ENCODE measurements around the gene HGFAC. TPM values are rescaled to one million over a fixed set of nuclear protein-coding genes. Genes with fewer than 3 reads are reported as not detected.

The HGFAC gene
- total RNA-seq, 1 donor from 2014 or later: not detected

DNA sequence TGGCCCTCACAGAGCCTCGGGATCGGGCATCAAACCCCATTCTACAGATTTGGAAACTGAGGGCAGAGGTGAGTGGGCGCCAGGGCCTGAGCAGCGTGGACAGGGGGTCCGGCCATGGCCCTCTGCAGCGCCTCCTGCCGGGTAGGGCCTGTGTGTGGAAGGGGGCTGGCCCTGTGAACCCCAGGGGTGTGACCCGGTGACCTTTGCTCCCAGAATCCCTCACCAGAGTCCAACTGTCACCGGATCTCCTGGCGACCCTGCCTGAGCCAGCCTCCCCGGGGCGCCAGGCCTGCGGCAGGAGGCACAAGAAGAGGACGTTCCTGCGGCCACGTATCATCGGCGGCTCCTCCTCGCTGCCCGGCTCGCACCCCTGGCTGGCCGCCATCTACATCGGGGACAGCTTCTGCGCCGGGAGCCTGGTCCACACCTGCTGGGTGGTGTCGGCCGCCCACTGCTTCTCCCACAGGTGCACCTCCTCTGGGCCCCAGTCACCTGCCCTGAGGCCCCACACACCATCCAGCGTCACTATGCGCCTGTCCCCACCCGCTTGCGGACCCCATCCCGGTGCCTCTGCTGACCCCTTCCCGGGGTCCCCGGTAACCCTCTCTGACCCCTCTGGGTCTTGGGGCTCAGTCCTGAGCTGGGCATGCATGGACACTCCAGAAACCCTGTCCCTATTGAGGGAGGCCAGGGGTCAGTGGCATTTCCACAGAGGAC is 4.2 kb downstream of the HGFAC start:
- no peak overlapping the region for H3K4me3 ChIP-seq
- no peaks in the 10 kb centered on the region for H3K36me3 ChIP-seq
- no peak for TF ChIP-seq POLR2AphosphoS5 (IDR thresholded peaks at IDR 0.05; ENCODE audit: insufficient read depth in 1 of 2, low read depth in 1 of 2)
- no peak for TF ChIP-seq POLR2A (IDR thresholded peaks at IDR 0.05)
- TF ChIP-seq, protein P1, sequence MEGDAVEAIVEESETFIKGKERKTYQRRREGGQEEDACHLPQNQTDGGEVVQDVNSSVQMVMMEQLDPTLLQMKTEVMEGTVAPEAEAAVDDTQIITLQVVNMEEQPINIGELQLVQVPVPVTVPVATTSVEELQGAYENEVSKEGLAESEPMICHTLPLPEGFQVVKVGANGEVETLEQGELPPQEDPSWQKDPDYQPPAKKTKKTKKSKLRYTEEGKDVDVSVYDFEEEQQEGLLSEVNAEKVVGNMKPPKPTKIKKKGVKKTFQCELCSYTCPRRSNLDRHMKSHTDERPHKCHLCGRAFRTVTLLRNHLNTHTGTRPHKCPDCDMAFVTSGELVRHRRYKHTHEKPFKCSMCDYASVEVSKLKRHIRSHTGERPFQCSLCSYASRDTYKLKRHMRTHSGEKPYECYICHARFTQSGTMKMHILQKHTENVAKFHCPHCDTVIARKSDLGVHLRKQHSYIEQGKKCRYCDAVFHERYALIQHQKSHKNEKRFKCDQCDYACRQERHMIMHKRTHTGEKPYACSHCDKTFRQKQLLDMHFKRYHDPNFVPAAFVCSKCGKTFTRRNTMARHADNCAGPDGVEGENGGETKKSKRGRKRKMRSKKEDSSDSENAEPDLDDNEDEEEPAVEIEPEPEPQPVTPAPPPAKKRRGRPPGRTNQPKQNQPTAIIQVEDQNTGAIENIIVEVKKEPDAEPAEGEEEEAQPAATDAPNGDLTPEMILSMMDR (IDR thresholded peaks at IDR 0.05): no peak
- no peaks in the 10 kb centered on the region for H3K27me3 ChIP-seq
- H3K9me3 ChIP-seq: no peaks in the 10 kb centered on the region
- intact Hi-C loops (cut with DNase I): no loop called here
- peaks cover 16% of the 10 kb centered on the region for H3K4me1 ChIP-seq
- H3K27ac ChIP-seq: no peak overlapping the region
- DNase-seq (ENCODE audit: extremely low spot score in 2 of 2): no peak

DNA sequence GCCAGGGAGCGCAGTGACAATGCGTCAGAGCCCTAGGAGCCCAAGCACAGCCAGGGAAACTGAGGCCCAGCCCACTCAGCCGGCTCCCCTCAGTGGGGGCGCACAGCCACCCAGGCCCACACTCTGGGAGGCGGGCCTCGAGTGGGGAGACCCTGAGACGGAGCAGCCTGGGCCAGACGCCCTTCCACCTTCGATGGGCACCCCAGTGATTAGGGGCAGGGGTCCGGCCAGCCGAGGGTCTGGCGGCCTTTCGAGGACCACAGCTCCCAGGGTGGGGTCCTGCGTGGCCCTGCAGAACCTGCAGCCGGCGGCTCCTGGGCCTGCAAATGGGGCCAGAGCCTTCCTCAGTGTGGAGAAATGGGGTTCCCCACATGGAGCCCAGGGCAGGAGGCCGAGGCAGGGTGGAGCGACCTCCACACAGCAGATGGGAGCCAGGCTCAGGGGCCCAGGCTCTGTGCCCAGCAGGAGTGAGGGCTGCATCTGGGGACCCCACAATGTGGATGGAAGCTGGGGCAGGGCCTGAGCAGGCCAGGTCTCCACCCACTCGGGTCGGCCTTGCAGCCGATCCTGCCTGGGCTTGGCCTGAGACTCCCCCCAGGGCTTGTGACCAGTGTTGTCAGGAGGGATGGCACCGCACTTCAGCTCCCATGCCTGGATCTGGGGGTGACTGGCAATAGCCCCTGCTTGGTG is 5.0 kb downstream of the HGFAC start:
- DNase-seq (ENCODE audit: extremely low spot score in 2 of 2): no peak
- no peak overlapping the region for H3K27ac ChIP-seq
- peaks cover 24% of the 10 kb centered on the region for H3K4me1 ChIP-seq
- H3K36me3 ChIP-seq: no peaks in the 10 kb centered on the region
- TF ChIP-seq, protein P1 (IDR thresholded peaks at IDR 0.05): no peak
- no peak for TF ChIP-seq POLR2A (IDR thresholded peaks at IDR 0.05)
- no peak for TF ChIP-seq POLR2AphosphoS5 (IDR thresholded peaks at IDR 0.05; ENCODE audit: insufficient read depth in 1 of 2, low read depth in 1 of 2)
- no peaks in the 10 kb centered on the region for H3K27me3 ChIP-seq
- no peaks in the 10 kb centered on the region for H3K9me3 ChIP-seq
- no peak overlapping the region for H3K4me3 ChIP-seq
- intact Hi-C loops (cut with DNase I): no loop called here

DNA sequence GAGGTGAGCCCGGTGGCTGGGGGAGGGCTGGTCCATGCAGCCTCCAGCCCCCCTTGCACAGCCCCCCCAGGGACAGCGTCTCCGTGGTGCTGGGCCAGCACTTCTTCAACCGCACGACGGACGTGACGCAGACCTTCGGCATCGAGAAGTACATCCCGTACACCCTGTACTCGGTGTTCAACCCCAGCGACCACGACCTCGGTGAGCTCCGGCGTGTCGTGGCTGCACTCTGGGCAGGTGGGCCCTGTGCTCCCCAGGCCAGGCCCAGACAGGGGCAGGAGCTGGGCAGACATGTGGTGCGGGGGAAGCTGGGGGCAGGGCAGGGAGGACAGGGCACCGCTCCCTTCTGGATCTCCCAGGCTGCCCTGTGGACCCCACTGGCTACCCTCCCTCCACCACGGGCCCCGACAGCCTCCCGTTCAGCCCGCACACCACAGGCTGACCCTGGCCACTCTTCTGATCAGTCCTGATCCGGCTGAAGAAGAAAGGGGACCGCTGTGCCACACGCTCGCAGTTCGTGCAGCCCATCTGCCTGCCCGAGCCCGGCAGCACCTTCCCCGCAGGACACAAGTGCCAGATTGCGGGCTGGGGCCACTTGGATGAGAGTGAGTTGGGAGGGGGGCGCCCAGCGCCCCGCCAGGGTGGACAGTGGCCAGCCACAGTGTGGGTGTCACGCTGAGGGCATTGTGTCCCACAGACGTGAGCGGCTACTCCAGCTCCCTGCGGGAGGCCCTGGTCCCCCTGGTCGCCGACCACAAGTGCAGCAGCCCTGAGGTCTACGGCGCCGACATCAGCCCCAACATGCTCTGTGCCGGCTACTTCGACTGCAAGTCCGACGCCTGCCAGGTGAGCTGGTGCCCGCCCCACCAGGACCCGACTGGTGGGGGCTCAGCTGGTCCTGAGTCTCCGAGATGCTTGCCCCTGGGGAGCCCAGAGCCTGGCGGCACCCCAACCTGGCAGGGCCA is 5.9 kb downstream of the HGFAC start:
- Histone ChIP-seq H3K36me3 (no peaks in the 10 kb centered on the region), H3K4me1 (peaks cover 31% of the 10 kb centered on the region), H3K9me3 (no peaks in the 10 kb centered on the region), H3K4me3 (no peak overlapping the region), H3K27me3 (no peaks in the 10 kb centered on the region), H3K27ac (no peak overlapping the region)
- TF ChIP-seq, protein P1 (IDR thresholded peaks at IDR 0.05): no peak
- no peak for TF ChIP-seq POLR2A (IDR thresholded peaks at IDR 0.05)
- TF ChIP-seq POLR2AphosphoS5 (IDR thresholded peaks at IDR 0.05; ENCODE audit: insufficient read depth in 1 of 2, low read depth in 1 of 2): no peak
- intact Hi-C loops (cut with DNase I): no loop called here
- DNase-seq (ENCODE audit: extremely low spot score in 2 of 2): no peak

DNA sequence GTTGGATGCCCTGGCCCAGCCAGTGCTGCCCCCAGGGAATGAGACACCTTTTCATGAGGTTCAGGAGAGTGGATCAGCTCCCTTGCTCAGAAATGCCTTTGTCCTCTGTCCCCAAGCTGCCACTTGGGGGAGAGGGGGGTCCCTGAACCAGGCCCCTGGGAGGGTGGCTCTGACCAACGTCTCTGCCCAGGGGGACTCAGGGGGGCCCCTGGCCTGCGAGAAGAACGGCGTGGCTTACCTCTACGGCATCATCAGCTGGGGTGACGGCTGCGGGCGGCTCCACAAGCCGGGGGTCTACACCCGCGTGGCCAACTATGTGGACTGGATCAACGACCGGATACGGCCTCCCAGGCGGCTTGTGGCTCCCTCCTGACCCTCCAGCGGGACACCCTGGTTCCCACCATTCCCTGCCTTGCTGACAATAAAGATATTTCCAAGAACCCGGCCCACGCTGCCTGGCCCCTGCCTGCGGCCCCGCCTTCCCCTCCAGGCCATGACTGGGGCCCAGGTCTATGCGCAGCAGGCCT is 7.3 kb downstream of the HGFAC start:
- no peak overlapping the region for H3K4me3 ChIP-seq
- H3K27ac ChIP-seq: no peak overlapping the region
- no peaks in the 10 kb centered on the region for H3K9me3 ChIP-seq
- H3K27me3 ChIP-seq: no peaks in the 10 kb centered on the region
- H3K4me1 ChIP-seq: peaks cover 31% of the 10 kb centered on the region
- no peak for DNase-seq (ENCODE audit: extremely low spot score in 2 of 2)
- intact Hi-C loops (cut with DNase I): no loop called here
- H3K36me3 ChIP-seq: no peaks in the 10 kb centered on the region
- TF ChIP-seq POLR2AphosphoS5 (IDR thresholded peaks at IDR 0.05; ENCODE audit: insufficient read depth in 1 of 2, low read depth in 1 of 2) (no peak), POLR2A (IDR thresholded peaks at IDR 0.05) (no peak)
- TF ChIP-seq, protein P1 (IDR thresholded peaks at IDR 0.05): no peak
